NCI-H128 (cell line): ENCODE data around the gene LCN15.
"Not testable (repeated sequence)": the region's sequence is repeated elsewhere in the genome, so short reads cannot be mapped to it uniquely, and the experiment has no call there.

Experiments used
- DNase-seq: peaks from one replicate; lab custom pipeline; 2025; ENCODE audit not compliant: unreplicated experiment; lab: John Stamatoyannopoulos, UW

The LCN15 gene

GRCh38 chr9:136775191-136775590 lies 10.9 kb upstream of the LCN15 start:
- no peak for DNase-seq

- DNase-seq, result no peak
These were observed 10.2 kb upstream of the LCN15 start for GRCh38 chr9:136774416-136775045.

- no peak for DNase-seq
These were observed 9.2 kb upstream of the LCN15 start for GRCh38 chr9:136773386-136774044.

- no peak for DNase-seq
These were observed 7.6 kb upstream of the LCN15 start for GRCh38 chr9:136771907-136772415.

- no peak for DNase-seq
These were observed 5.4 kb upstream of the LCN15 start for GRCh38 chr9:136769710-136770191.

GRCh38 chr9:136766410-136767120 lies 2.2 kb upstream of the LCN15 start:
- DNase-seq, result not testable (repeated sequence)

GRCh38 chr9:136765745-136766409 lies 1.6 kb upstream of the LCN15 start:
- DNase-seq, result not testable (repeated sequence)

- DNase-seq, result no peak
These were observed 723 bp upstream of the LCN15 start for GRCh38 chr9:136765041-136765440.

- no peak for DNase-seq
These were observed 676 bp downstream of the LCN15 start for GRCh38 chr9:136763649-136764035.

GRCh38 chr9:136762915-136763648 lies 1.2 kb downstream of the LCN15 start:
- no peak for DNase-seq

- DNase-seq, result no peak
These were observed 2.1 kb downstream of the LCN15 start for GRCh38 chr9:136762221-136762691.

GRCh38 chr9:136761545-136761981 lies 2.8 kb downstream of the LCN15 start:
- DNase-seq, result no peak

- not testable (repeated sequence) for DNase-seq
These were observed 3.3 kb downstream of the LCN15 start for GRCh38 chr9:136760834-136761544.

- no peak for DNase-seq
These were observed 3.9 kb downstream of the LCN15 start for GRCh38 chr9:136760424-136760823.

- DNase-seq, result no peak
These were observed 4.6 kb downstream of the LCN15 start for GRCh38 chr9:136759436-136760325.

GRCh38 chr9:136759001-136759400 lies 5.3 kb downstream of the LCN15 start:
- DNase-seq, result no peak

GRCh38 chr9:136757751-136758140 lies 6.6 kb downstream of the LCN15 start:
- no peak for DNase-seq

GRCh38 chr9:136757328-136757727 lies 7.0 kb downstream of the LCN15 start:
- DNase-seq, result no peak

- DNase-seq, result no peak
These were observed 7.5 kb downstream of the LCN15 start for GRCh38 chr9:136756836-136757235.
